ENCODE measurements around the gene AHNAK.

Gene AHNAK

DNA sequence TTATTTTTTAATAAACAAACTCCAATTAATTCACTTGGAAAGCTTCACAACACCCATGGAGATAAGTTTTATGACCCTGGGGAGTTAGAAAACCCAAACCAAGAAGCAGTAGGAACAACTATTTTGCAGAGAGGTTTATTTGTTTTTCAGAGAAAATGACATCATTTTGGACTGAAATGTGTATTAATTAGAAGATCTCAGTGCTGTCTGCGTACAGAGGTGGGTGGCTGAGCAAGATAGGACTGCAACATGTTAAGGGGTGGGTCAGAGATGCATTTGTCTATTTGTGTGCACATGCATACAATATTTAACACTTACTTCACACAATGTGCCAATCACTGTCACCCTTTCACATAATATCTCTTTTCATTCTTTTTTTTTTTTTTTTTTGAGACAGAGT, 126.7 kb downstream of the AHNAK start:
- intact Hi-C loops (cut with DNase I) = loop anchor here (5.0 kb wide), 1 partner anchor 142 kb away; no protein-coding TSS in a partner anchor
- no peak for DNase-seq

DNA sequence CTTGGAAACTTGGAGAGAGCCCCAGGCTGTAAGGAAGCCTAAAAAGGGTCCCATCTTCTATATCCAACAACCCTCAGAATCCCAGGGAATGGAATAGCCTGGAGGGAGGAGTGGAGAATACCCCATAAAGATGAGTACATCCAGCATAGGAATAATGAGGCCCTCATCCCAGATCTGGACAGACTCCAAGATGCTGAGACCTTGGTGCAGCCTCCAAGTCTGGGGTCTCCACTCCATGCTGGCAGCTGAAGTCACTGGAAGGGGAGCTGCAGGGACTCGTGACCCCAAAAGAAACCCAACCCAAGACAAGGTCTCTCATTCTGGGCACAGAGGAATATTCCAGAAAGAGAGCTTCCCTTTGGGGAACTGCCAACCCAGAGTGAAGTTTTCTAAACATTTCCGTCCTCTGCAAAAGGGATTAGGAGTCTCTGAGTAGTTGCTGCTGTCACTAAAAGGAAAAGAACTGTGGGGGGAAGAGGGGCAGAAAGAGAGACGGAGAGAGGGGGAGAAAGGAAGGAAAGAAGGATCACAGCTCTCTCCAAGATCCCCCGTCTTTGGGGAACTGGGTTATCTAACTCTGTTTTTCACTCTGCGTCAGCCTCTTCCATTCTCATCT, 127.2 kb downstream of the AHNAK start:
- intact Hi-C loops (cut with DNase I) = no loop called here
- DNase-seq = no peak

DNA sequence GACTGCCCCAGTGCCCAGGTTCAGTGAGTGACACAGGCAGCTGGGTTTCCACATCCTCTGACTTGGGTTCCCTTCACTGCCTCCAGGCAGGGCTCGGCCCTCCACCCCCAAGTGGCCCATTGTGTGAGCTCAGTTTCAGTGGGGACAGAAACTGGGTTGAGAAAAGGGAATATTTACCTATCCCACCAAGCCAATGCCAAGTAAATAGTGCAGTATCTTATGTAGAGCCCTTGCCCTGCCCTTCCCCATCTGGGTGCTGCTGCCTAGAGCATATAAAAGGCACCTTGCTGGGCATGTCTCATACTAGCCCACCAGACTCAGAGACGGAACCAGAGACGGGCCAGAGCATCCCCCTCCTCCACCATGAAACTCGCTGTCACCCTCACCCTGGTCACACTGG, 127.9 kb downstream of the AHNAK start, which contains the start of gene SCGB1A1:
Gene SCGB1A1 (plus strand): TSS at position 301 of the 400 bp plus-strand sequence. CDS start 63 bp downstream, at position 364.
- intact Hi-C loops (cut with DNase I) = no loop called here

DNA sequence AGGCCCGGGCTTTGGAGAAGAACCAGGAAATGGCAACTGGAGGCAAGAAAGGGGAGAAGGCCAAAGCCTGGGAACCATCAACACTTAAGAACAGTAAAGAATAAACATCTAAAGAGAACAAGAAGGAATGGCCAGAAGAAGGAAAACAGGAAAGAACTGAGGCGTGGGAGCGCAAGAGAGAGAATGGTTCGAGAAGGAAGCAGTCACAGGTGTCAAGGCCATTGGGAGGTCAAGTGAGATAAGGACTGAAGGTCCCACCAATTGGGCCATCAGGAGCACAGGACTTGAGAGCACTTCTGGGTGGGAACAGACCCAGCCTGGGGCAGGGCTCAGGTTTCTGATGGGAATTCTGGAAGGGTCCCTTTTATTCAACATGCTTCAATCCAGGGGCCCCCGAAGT, 128.5 kb downstream of the AHNAK start:
- intact Hi-C loops (cut with DNase I) = no loop called here
- DNase-seq = no peak

More for the DNA sequence above, 127.9 kb downstream of the AHNAK start, which contains the start of gene SCGB1A1:
- DNase-seq = no peak

DNA sequence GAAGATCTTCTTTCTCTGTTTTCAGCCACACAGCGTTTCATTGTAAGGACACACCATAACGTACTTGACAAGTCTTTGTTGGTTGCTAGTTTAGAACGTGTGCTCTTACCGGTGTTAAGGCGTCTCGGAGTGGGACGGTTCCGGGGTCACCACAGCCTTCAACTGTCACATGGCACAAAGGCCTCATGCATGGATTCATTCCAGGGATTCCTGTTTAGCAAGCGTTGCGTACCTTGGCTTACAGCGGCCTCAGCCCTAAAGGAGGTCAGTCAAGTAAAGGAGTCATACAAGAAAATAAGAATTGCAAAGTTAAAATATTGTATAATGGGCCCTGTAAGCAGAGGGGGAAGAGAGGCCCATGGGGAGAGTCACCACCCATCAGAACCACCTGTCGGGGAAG, 130.0 kb downstream of the AHNAK start:
- DNase-seq = peak in 1 of 10 donors; percentile 62
- intact Hi-C loops (cut with DNase I) = no loop called here

DNA sequence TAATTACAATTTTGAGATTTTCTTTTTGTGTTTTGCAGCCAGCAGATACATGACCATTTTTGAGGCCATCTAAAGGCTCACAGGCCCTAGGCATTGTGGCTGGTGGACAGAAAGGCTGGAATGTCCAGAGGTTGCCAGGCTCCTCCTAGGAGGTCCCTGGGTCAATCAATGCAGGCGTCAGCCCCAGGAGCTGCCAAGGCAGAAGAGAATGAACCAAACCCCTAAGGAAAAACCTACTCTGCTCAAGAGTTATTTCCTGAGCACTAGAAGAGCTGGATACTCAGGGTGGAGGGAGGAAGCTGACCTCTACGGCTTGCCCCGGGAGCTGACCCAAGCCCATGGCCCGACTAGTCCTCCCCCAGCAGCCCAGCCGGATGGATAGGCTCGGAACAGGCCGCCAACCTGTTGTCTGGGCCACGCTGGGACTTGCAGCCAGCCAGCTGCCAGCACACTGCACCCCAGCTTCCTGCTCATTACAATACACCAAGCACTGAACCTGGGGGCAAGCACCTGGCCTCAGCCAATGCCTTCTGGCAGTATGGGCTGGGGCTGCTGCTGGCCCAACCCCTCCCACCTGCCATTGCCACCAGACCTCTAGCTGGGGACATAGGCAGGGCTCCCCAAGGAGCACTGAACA, 133.4 kb downstream of the AHNAK start:
- intact Hi-C loops (cut with DNase I) = no loop called here
- peak in 1 of 10 donors; percentile 64 for DNase-seq

DNA sequence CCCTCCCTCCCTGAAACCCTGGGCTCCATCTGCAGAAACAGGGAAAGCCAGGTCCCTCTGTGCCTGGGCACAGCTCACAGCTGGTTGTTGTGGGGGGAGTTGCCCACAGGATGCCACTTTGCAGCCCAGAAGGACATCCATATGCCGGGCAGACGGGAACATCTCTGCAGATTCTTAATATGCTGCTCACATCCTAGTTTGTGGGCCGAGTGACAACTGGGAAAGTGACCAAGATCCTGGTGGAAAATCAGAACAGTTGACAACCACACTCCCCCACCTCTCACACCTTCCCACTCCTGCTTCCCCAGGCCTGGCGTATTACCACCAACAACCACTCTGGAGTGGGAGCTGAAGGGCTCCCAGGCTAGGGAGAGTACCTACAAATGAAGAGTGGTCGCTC, 135.1 kb downstream of the AHNAK start:
- intact Hi-C loops (cut with DNase I) = no loop called here
- peak; percentile 18 to 93 (median 64) for DNase-seq

DNA sequence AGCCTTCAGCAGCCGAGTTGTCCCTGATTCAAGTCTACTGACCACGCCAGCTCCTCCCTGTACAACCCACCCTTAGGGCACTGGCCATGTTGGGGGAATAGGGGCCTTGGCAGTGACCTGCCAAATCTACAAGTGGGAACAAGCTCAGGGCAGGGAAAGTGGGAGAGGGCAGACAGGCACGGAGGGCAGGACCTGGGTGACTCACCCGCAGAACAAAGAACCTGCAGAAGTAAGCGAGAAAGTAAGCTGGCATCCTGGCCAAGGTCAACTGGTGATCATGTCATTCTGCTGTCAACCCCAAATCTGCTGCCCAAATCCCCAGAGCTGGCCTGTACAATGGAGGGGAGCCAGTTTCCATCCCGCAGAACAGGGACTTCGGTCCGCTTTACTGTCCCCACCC, 135.6 kb downstream of the AHNAK start:
- intact Hi-C loops (cut with DNase I) = no loop called here

DNA sequence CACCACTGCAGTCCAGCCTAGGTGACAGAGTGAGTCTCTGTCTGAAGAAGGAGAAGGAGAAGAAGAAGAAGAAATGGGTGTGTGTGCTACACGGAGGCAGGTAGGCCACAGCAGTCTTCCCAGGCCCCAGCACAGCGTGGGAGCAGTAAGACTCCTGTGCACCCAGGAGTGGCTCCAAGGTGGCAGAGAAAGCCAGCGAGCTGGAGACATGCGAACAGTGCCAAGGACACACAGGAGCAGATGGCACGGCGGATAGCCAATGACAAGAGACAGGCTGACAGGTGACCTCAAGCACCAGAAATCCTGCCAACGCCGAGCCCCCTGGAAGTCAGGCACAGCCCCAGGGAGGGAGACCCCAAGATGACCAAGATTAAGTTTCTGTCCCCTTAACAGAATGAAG, 136.8 kb downstream of the AHNAK start:
- intact Hi-C loops (cut with DNase I) = no loop called here
- peak in 1 of 10 donors; percentile 63 for DNase-seq

More for the DNA sequence above, 135.6 kb downstream of the AHNAK start:
- no peak for DNase-seq

DNA sequence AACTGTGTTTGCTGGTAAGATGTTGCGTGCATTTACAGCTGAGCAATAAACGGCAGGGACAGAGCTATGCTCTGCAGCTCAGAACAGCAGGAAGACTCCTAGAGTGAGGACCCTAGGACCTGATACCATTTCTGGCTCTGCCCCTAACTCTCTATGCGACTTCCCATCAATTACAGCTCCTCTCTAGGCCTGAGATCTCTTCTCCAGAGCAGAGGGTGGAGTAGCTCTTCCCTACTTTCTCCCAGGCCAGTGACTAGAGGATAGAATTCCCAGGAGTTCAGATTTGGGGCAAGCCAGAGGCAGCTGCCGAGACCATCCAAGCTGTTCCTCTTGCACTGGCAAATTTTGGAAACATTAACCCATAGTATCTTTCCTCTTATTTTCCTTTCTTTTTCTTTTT, 140.6 kb downstream of the AHNAK start:
- DNase-seq = peak in 1 of 10 donors; percentile 2
- intact Hi-C loops (cut with DNase I) = no loop called here

DNA sequence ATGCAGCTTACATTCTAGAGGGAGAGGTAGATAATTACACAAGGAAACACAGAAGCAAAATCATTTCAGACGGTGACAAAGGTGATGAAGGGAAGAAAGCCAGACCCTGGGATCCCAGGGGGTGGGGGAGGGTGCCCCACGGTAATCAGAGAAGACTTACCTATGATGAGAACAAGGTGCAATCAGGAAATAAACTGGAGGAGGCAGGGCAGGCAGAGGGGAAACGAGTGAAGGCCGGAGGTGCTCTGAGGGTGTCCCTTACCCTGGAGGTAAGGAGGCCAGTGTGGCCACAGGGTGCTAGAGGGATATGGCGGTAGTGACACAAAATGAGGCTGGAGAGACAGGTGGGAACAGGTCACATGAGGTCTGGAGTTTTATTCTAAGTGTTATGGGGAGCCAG, 141.7 kb downstream of the AHNAK start:
- DNase-seq = peak in 2 of 10 donors; percentile 12 to 58
- intact Hi-C loops (cut with DNase I) = no loop called here

DNA sequence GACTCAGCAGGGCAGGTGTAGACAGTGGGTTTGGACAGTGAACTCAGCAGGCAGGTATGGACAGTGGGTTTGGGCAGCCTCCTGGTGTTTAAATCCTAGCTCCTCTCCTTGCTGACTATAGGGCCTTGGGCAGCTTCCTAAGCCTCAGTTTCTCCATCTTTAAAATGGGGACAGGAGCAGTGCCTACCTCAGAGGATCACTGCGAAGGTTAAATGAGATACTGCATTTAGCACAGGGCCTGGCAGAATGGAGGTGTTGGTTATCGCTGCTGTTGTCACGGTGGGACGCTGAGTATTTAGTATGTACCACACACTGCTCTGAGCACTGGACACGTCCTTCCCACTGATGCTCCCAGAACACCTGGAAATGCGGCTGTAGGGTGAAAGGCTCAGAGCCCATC, 142.2 kb downstream of the AHNAK start:
- DNase-seq = no peak
- intact Hi-C loops (cut with DNase I) = no loop called here

DNA sequence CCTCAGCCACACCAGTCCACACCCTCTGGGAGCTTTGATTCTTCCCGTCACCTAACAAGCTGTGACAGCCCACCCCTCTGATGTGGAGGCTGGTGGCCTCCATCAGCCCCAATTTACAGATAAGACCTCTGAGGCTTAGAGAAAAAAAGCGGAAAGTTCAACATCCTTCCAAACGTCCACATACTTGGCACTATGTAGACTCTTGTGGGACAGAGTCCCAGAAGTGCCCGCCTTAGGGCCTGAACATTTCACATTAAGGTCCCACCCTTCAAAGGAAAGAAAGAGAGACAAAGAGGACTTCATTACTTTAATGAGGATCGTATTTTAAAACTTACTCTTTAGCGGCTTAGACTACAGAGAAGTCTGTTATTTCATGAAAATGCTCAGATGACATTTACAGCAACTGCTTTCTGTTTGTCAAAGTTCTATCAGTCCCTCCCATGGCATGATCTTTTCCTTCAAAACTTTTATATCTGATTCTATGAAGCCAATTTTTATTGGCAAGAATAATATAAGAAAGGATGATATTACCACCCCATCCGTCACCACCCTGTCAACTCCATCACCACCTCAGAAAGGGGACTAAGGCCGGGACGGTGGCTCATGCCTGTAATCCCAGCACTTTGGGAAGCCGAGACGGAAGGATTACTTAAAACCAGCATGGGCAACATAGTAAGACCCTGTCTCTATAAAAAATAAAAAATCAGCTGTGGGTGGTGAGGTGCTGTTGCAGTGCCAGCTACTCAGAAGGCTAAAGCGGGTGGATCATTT, 143.5 kb downstream of the AHNAK start:
- intact Hi-C loops (cut with DNase I) = no loop called here
- peak in 3 of 10 donors; percentile 12 to 27 (median 25) for DNase-seq

DNA sequence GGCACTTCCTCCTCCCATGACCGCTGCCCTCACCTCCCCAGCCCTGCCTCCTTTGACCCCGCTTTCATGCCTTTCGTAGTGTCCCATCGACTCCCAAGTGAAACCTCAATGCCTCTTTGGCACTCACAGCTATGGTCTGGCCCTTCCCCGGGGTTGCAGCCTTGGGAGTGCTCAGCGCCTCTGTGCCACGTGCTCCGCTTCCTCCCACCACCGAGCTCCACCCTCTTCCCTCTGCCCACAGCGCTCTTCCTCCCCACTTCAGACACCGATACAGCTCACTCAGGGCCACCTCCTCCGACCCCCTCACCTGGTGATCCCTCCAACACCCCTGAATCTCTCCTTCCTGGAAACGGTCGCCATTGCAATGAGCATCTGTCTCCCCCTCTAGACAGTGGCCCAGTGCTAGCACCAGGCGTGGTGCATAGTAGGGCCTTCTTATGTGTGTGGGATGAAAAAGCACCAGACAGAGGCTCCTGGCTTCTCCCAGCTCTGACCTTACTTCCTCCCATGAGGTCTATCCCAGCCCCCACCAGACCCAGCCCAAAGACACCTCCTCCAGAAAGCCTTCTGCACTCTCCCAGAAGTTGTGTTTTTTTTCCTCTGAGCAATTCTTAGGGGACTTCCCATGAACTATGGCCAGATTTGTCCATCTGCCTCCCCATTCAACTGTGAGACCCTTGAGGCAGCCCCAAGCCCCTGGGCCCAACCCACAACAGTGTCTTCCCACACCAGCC, 144.2 kb downstream of the AHNAK start:
- peak in 3 of 10 donors; percentile 61 to 80 (median 78) for DNase-seq
- intact Hi-C loops (cut with DNase I) = no loop called here

DNA sequence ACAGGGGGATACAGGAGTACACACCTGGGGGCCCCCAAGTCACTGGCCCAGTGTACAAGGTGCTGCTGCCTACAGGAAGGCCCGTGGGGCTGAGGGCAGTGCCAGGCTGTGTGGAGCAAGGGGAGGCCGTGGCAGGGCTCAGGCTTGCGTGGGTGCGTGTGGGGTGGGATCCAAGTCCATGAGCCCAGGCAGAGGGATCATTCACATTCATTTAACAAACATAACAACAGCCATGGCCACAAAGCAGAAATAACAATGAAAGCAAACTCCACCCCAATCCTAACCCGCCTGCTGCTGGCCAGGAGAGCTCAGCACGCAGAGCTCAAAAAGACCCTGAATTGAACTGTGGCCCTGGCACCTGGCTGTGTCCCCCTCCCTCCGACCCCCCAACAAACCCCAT, 144.8 kb downstream of the AHNAK start:
- intact Hi-C loops (cut with DNase I) = no loop called here
- peak in 2 of 10 donors; percentile 35 to 41 for DNase-seq

DNA sequence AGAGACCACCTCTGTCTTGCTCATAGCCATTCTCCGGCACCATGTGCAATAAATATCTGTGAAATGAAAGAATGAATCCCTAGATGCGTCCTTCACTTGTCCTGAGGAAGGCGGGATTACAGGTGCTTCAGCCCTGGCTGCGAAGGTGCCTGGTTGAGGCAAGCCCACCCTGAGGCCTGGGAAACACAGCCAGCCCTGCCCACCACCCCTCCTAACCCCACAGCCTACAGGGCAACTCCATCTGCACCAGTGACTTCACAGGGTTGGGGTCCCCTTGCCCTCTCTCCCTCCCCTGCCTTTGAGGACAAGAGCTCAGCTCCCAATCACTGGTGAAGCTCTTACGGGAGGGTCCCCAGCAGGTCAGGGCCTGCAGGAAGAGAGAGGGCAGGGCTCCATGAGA, 145.2 kb downstream of the AHNAK start:
- peak in 2 of 10 donors; percentile 16 to 22 for DNase-seq
- intact Hi-C loops (cut with DNase I) = no loop called here

DNA sequence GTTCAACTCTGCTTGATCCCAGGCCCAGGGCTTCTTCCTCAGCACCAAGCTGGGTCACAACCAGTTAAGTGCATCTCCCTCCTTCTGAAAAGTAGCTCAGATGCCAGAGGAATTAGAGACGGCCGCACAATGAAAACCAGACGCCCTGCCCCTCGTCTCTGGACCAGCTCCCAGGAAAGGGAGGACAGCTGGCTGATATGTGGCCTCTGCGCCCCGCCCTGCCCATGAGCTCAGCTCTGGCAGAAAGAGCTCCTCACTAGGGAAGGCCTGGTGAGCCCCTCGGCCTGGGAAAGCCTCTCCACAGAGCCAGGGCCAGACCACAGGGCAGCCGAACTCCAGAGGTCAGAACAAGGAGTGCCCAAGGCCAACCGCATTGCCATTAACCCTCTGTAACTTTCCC, 145.8 kb downstream of the AHNAK start:
- intact Hi-C loops (cut with DNase I) = no loop called here
- peak; percentile 53 to 95 (median 61) for DNase-seq

DNA sequence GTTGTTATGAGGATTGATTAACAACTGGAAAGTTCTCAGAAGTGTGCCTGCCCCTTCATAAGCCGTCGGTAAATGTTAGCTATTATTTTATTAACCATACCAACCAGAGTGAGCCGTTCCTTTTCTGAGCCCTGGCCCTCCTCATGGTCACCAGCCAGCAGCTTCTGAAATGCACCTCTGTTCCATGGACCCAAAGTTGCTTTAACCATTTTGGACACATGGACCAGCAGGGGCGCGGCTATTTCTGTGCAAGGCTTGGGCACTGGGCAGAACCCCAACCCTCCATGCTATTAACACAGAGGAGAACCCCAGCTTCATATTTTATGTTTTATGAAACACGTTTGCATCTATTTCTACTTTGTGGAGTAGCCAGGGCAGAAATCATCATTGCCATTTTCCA, 146.3 kb downstream of the AHNAK start:
- intact Hi-C loops (cut with DNase I) = no loop called here
- peak in 2 of 10 donors; percentile 42 to 52 for DNase-seq

DNA sequence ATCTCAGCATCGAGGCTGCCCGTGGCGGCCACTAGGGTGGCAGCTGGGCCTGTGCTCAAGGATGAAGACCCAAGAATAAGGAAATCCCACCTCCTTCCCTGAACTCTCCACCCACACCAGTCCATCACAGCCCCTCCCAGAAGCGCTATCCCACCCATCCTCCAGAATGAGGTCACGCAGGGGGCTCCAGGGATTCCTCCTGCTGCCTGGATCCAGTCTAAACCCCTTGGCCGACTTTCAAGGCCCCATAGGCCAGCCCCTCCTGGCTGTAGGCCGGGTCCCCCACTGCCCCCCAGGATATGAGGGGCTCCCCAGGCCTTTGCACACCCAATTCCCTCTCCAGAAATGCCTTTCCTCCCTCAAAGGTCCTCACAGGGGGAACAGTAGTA, 146.7 kb downstream of the AHNAK start:
- peak in 3 of 10 donors; percentile 31 to 47 (median 32) for DNase-seq
- intact Hi-C loops (cut with DNase I) = loop anchor here (5.0 to 10.0 kb wide), 2 partner anchors 142 to 295 kb away; no protein-coding TSS in a partner anchor

DNA sequence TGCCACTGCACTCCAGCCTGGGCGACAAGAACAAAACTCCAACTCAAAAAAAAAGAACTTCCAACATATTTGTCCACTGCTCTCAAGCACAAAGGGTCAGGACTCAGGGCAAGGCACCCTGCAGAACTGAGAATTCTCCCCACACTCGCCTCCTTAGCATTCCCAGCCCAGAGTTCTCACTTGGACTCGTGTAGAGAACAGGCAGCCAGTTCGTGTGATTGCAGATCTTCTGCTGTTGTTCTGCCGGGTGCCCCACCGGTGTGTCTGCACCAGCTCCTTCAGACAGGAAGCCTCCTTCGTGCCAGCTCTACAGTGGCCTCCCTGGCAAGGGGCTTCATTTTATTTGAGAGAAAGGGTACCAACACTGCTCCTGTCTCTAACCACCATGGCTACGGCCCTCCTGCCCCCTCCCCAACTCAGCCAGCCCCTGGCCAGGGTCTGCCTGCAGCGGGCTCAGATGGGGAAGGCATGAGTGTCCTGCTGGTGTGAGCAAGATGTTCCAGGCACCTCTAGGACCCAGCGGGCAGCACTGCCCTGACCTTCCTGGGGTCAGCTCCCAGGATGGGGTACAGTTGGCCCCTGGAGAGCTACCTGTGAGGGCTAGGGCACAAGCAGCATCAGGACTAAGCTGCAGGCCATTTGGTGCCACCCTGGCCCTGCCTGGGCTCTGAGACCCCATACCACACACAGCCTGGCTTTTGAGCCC, 147.3 kb downstream of the AHNAK start:
- peak in 3 of 10 donors; percentile 27 to 81 (median 51) for DNase-seq
- intact Hi-C loops (cut with DNase I) = loop anchor here (5.0 to 10.0 kb wide), 2 partner anchors 143 to 295 kb away; no protein-coding TSS in a partner anchor
